IMR-90 (cell line): ENCODE data around the gene PIK3CB. TPM values are rescaled to one million over a fixed set of nuclear protein-coding genes. Genes with fewer than 3 reads are reported as not detected.

Experiments
- ATAC-seq: fragments of 200-7000 bp; cut with Tn5 transposase; 2 replicates; pipeline ENCODE4 v1.9.1; 2020; ENCODE audit warnings: low read depth, mild to moderate bottlenecking, moderate library complexity
- BruUV-seq: library from RNA; stranded (reverse); fragments of 400-500 nt; replicated peaks from 2 replicates; lab custom pipeline; 2021; lab: Mats Ljungman, UMichigan
- CTCF ChIA-PET: fragments of 300-600 bp; formaldehyde crosslinking; extraction: SDS; loops from one replicate; lab custom pipeline; 2021; ENCODE audit warnings: antibody characterized with exemption; lab: Yijun Ruan, JAX
- POLR2A ChIA-PET: fragments of 300-600 bp; sonication (Branson Sonifier 250); formaldehyde crosslinking; loops from one replicate; lab custom pipeline; 2022; ENCODE audit warnings: antibody characterized with exemption; ENCODE audit not compliant: unreplicated experiment; lab: Charles Lee
- DNase-seq: peaks from one replicate; pipeline ENCODE4 v3.0.0; 2013
- H2AFZ ChIP-seq: replicated peaks from 2 replicates; pipeline ENCODE3; 2013; ENCODE audit warnings: low read length, mild to moderate bottlenecking; ENCODE audit not compliant: poor library complexity
- H2AK5ac ChIP-seq: 2 replicates; pipeline ENCODE4 v1.6.1; 2013; ENCODE audit warnings: low read depth, low read length, inconsistent platforms
- H2AK9ac ChIP-seq: replicated peaks from 2 replicates; pipeline ENCODE3; 2013; ENCODE audit warnings: mild to moderate bottlenecking, low read depth, low read length, moderate library complexity; ENCODE audit not compliant: poor library complexity
- H2BK120ac ChIP-seq: 2 replicates; pipeline ENCODE4 v1.6.1; 2013; ENCODE audit warnings: low read depth, low read length, inconsistent platforms
- H2BK15ac ChIP-seq: 3 replicates; pipeline ENCODE4 v1.6.1; 2013; ENCODE audit warnings: low read depth, low read length, inconsistent platforms
- H2BK20ac ChIP-seq: 2 replicates; pipeline ENCODE4 v1.6.1; 2013; ENCODE audit warnings: low read depth, mild to moderate bottlenecking, inconsistent platforms, low read length, moderate library complexity
- H2BK5ac ChIP-seq: 2 replicates; pipeline ENCODE4 v1.6.1; 2013; ENCODE audit warnings: mild to moderate bottlenecking, low read depth, low read length, inconsistent platforms; ENCODE audit not compliant: poor library complexity, severe bottlenecking
- H3K14ac ChIP-seq: replicated peaks from 2 replicates; pipeline ENCODE4 v1.6.1; 2013; ENCODE audit warnings: low read depth, low read length, inconsistent platforms
- H3K18ac ChIP-seq: 2 replicates; pipeline ENCODE4 v1.6.1; 2013; ENCODE audit warnings: low read depth, low read length, control low read depth
- H3K23ac ChIP-seq: 2 replicates; pipeline ENCODE4 v1.6.1; 2013; ENCODE audit warnings: low read depth, low read length, inconsistent platforms
- H3K27ac ChIP-seq: 2 replicates; pipeline ENCODE4 v1.5.1; 2013; ENCODE audit warnings: mild to moderate bottlenecking, control low read depth, low read length; ENCODE audit not compliant: insufficient read depth
- H3K27me3 ChIP-seq: 2 replicates; pipeline ENCODE4 v1.6.1; 2013; ENCODE audit warnings: low read length; ENCODE audit not compliant: control insufficient read depth, insufficient read depth
- H3K36me3 ChIP-seq: 2 replicates; pipeline ENCODE4 v1.6.1; 2013; ENCODE audit warnings: low read length, mixed read lengths; ENCODE audit not compliant: control insufficient read depth, insufficient read depth
- H3K4ac ChIP-seq: 2 replicates; pipeline ENCODE4 v1.6.1; 2013; ENCODE audit warnings: low read depth, low read length, inconsistent platforms
- H3K4me1 ChIP-seq: 2 replicates; pipeline ENCODE4 v1.6.1; 2013; ENCODE audit warnings: low read length, mixed read lengths; ENCODE audit not compliant: control insufficient read depth, insufficient read depth
- H3K4me2 ChIP-seq: 2 replicates; pipeline ENCODE4 v1.6.1; 2013; ENCODE audit warnings: low read depth, mild to moderate bottlenecking, control low read depth, low read length, moderate library complexity
- H3K4me3 ChIP-seq: 2 replicates; pipeline ENCODE4 v1.5.1; 2013; ENCODE audit warnings: low read depth, mild to moderate bottlenecking, control low read depth, low read length, moderate library complexity; ENCODE audit not compliant: insufficient read depth
- H3K56ac ChIP-seq: 2 replicates; pipeline ENCODE4 v1.6.1; 2013; ENCODE audit warnings: low read length, inconsistent platforms; ENCODE audit not compliant: insufficient read depth; ENCODE audit errors: extremely low read depth
- H3K79me1 ChIP-seq, 2 experiments: 2 replicates each; pipeline ENCODE4 v1.6.1; 2013; ENCODE audit warnings: low read length in 2 of 2, inconsistent platforms in 1 of 2, low read depth in 1 of 2
- H3K9ac ChIP-seq: 2 replicates; pipeline ENCODE4 v1.6.1; 2013; ENCODE audit warnings: low read depth, low read length, control low read depth
- H3K9me1 ChIP-seq: 2 replicates; pipeline ENCODE4 v1.6.1; 2013; ENCODE audit warnings: low read length, inconsistent platforms; ENCODE audit not compliant: insufficient read depth
- H3K9me3 ChIP-seq: 2 replicates; pipeline ENCODE4 v1.6.1; 2013; ENCODE audit warnings: low read length; ENCODE audit not compliant: control insufficient read depth, insufficient read depth
- H4K20me1 ChIP-seq: 2 replicates; pipeline ENCODE4 v1.6.1; 2013; ENCODE audit warnings: low read length, inconsistent platforms; ENCODE audit not compliant: insufficient read depth
- H4K5ac ChIP-seq: 2 replicates; pipeline ENCODE4 v1.6.1; 2013; ENCODE audit warnings: mild to moderate bottlenecking, low read depth, low read length, control low read depth
- H4K8ac ChIP-seq, 2 experiments: 2 replicates each; pipeline ENCODE4 v1.6.1; 2013; ENCODE audit warnings: low read depth in 2 of 2, low read length in 2 of 2, control low read depth in 1 of 2, inconsistent platforms in 1 of 2
- H4K91ac ChIP-seq: 2 replicates; pipeline ENCODE4 v1.6.1; 2013; ENCODE audit warnings: low read depth, low read length, inconsistent platforms; ENCODE audit not compliant: insufficient read depth
- CEBPB ChIP-seq: IDR thresholded peaks from 2 replicates; pipeline ENCODE4 v1.6.1; 2012; ENCODE audit warnings: low read depth, low read length, improper control_type of control experiment
- RAD21 ChIP-seq: IDR thresholded peaks from 2 replicates; pipeline ENCODE4 v1.6.1; 2012; ENCODE audit warnings: low read length, improper control_type of control experiment
- WGBS, 2 experiments: methylation state at CpG; one replicate each; pipeline versions ENCODE4 v1.1.5 to v1.1.7; 2013; ENCODE audit warnings: missing lambda C conversion rate in 2 of 2; ENCODE audit not compliant: insufficient read length in 1 of 2; ENCODE audit errors: extremely low coverage in 2 of 2; 5-methylcytosine and 5-hydroxymethylcytosine counted together
- dilution Hi-C: fragments of 300-500 bp; cut with HindIII; formaldehyde crosslinking; loops from one replicate; pipeline ENCODE4 v1.14.3; 2018; ENCODE audit warnings: low sequenced_read_pairs; ENCODE audit not compliant: unreplicated experiment
- in situ Hi-C: fragments of 300-500 bp; cut with MboI; formaldehyde crosslinking; loops from 3 replicates; pipeline ENCODE4 v1.14.3; 2019; ENCODE audit warnings: low sequenced_read_pairs, inconsistent platforms, mixed read lengths
- intact Hi-C: fragments of 100-400 bp; cut with micrococcal nuclease; formaldehyde crosslinking; loops from 2 replicates; pipeline ENCODE4 v1.10.0; 2022
- polyA plus RNA-seq, 3 experiments: library from polyadenylated mRNA; depleted of rRNA; stranded (reverse); fragments of >200 nt; gene quantifications; 2 replicates each; pipeline ENCODE4 v1.2.3, GENCODE V29; 2012; ENCODE audit warnings: low replicate concordance in 1 of 3
- total RNA-seq: library from RNA; depleted of rRNA; stranded (reverse); fragments of >200 nt; gene quantifications from 2 replicates; pipeline ENCODE4 v1.2.3, GENCODE V29; 2012

The PIK3CB gene
- total and polyA plus RNA-seq, 2 of the 4 experiments (the other 2 are of a cell fraction), result 6.3 to 6.8 TPM

GRCh38 chr3:138846262-138846791 lies 11.6 kb upstream of the PIK3CB start:
- Histone ChIP-seq H2BK5ac (no peak overlapping the region), H3K18ac (no peak overlapping the region), H3K4me3 (no peak overlapping the region), H3K9me1 (no peaks in the 10 kb centered on the region), H4K20me1 (no peaks in the 10 kb centered on the region), H2AK9ac (no peak overlapping the region), H3K79me1 (no peaks in the 10 kb centered on the region), H3K9me3 (no peaks in the 10 kb centered on the region), H4K91ac (no peak overlapping the region), H3K36me3 (no peaks in the 10 kb centered on the region), H2AK5ac (no peak overlapping the region), H3K27ac (no peak overlapping the region), H3K23ac (no peak overlapping the region), H4K5ac (no peak overlapping the region), H4K8ac (no peak overlapping the region), H2AFZ (no peak overlapping the region), H3K4me1 (peaks cover 2% of the 10 kb centered on the region; the same call in 1 of the 2 replicates), H3K9ac (no peak overlapping the region), H3K56ac (no peak overlapping the region), H3K4ac (no peak overlapping the region), H2BK20ac (no peak overlapping the region), H3K14ac (no peak overlapping the region), H2BK15ac (no peak overlapping the region), H3K27me3 (no peaks in the 10 kb centered on the region), H3K4me2 (no peak overlapping the region), H2BK120ac (no peak overlapping the region)
- in situ Hi-C loops (no loop called here), dilution Hi-C loops (no loop called here), intact Hi-C loops (no loop called here)
- ChIA-PET POLR2A (no interaction called here), CTCF (interaction anchor here (0.7 kb wide), 1 partner anchor 9 kb away, joined by 3 read pairs; no protein-coding TSS in a partner anchor)
- WGBS, 2 experiments, result 49% methylated on average over 2 of the region's 10 CpGs; no CpG with 5 or more reads in 1 of the 2 experiments
- no peak for DNase-seq
- no TSS peak for BruUV-seq
- TF ChIP-seq CEBPB (peak; percentile 45; the same call in 1 of the 2 replicates), RAD21 (no peak)
- ATAC-seq, result no peak
